ENCODE results near the gene ABHD17A. TPM values are rescaled to one million over a fixed set of nuclear protein-coding genes. Genes with fewer than 3 reads are reported as not detected.

ABHD17A gene
- polyA plus RNA-seq, 1 of the 3 experiments (the other 2 are of a cell fraction): 61.1 TPM

GRCh38 chr19:1837625-1838105 is 47.6 kb downstream of the ABHD17A start:
- no peaks in the 10 kb centered on the region for H3K9me3 ChIP-seq
- H3K27me3 ChIP-seq (ENCODE audit: insufficient read depth): no peaks in the 10 kb centered on the region
- CTCF ChIA-PET: interaction anchor here (0.6 to 15.0 kb wide), 42 partner anchors 9 to 478 kb away, joined by 3 to 188 read pairs (median 4); partner anchors contain the start of genes REXO1 and UQCR11
- H3K79me2 ChIP-seq (ENCODE audit: insufficient read depth): peaks cover 96% of the 10 kb centered on the region
- peaks cover 0 to 12% of the 10 kb centered on the region in 2 experiments; a peak in 1 of 4 replicates for H3K4me1 ChIP-seq (ENCODE audit: control insufficient read depth in 1 of 2, insufficient read depth in 2 of 2, low read depth in 1 of 2, low read length in 1 of 2)
- H3K27ac ChIP-seq (ENCODE audit: low read depth in 2 of 2, low read length in 1 of 2): no peak overlapping the region; a peak in 1 of 4 replicates
- WGBS (ENCODE audit: low lambda C conversion rate): 55% methylated on average over 10 of the region's 23 CpGs
- POLR2A ChIA-PET: no interaction called here
- no peaks in the 10 kb centered on the region for H3K36me3 ChIP-seq (replicated peaks in 1 of 2; ENCODE audit: control insufficient read depth in 1 of 2, insufficient read depth in 2 of 2, low read length in 1 of 2)
- no peak overlapping the region for H3K4me2 ChIP-seq
- H3K4me3 ChIP-seq (ENCODE audit: low read depth in 2 of 2, low read length in 1 of 2): no peak overlapping the region; a peak in 1 of 4 replicates
- H2AFZ ChIP-seq (ENCODE audit: low read depth): no peak overlapping the region
- peak; percentile 95 for DNase-seq
- peaks cover 99% of the 10 kb centered on the region for H4K20me1 ChIP-seq (ENCODE audit: insufficient read depth)
- no peaks in the 10 kb centered on the region for H3F3A ChIP-seq (replicated peaks; ENCODE audit: insufficient read depth)
- no peaks in the 10 kb centered on the region for H3K9me2 ChIP-seq
- H3K9ac ChIP-seq: no peak overlapping the region
- TF ChIP-seq NFIC (IDR thresholded peaks at IDR 0.05; ENCODE audit: borderline replicate concordance) (no peak), FOXM1 (IDR thresholded peaks at IDR 0.05; ENCODE audit: low read depth) (no peak), RCOR1 (IDR thresholded peaks at IDR 0.05; ENCODE audit: low read length) (no peak), JUND (IDR thresholded peaks at IDR 0.05) (no peak), GATA2 (CRISPR knock-in tag; IDR thresholded peaks at IDR 0.05) (no peak), EP300 (IDR thresholded peaks at IDR 0.05; ENCODE audit: borderline replicate concordance in 1 of 2, low read depth in 1 of 2, low read length in 1 of 2) (no peak), TEAD4 (IDR thresholded peaks at IDR 0.05; ENCODE audit: borderline replicate concordance, insufficient read depth) (no peak), POLR2AphosphoS5 (IDR thresholded peaks at IDR 0.05; ENCODE audit: low read depth, low read length) (no peak), SMC3 (IDR thresholded peaks at IDR 0.05; ENCODE audit: low read depth, low read length) (peak; percentile 16; the same call in 1 of the 2 replicates), PBX3 (IDR thresholded peaks at IDR 0.05) (no peak), FOXJ3 (CRISPR knock-in tag; IDR thresholded peaks at IDR 0.05) (no peak), REST (IDR thresholded peaks at IDR 0.05; ENCODE audit: low read depth, low read length) (no peak), ELF1 (IDR thresholded peaks at IDR 0.05) (no peak), EZH2phosphoT487 (IDR thresholded peaks at IDR 0.05; ENCODE audit: borderline replicate concordance, low read depth) (no peak), MXI1 (IDR thresholded peaks at IDR 0.05; ENCODE audit: low read depth, low read length) (no peak), FOSL2 (IDR thresholded peaks at IDR 0.05; ENCODE audit: borderline replicate concordance, low read depth) (no peak), CHD2 (IDR thresholded peaks at IDR 0.05; ENCODE audit: low read length, partially characterized antibody) (peak; percentile 14), RXRA (IDR thresholded peaks at IDR 0.05; ENCODE audit: borderline replicate concordance, low read depth) (no peak), MEF2A (IDR thresholded peaks at IDR 0.05; ENCODE audit: borderline replicate concordance, low read depth) (no peak), YY1 (IDR thresholded peaks at IDR 0.05; ENCODE audit: low read depth) (no peak), NRF1 (IDR thresholded peaks at IDR 0.05; ENCODE audit: low read depth, low read length) (no peak), IRF3 (IDR thresholded peaks at IDR 0.05; ENCODE audit: low read depth, low read length) (no peak)
- TF ChIP-seq, protein P1, sequence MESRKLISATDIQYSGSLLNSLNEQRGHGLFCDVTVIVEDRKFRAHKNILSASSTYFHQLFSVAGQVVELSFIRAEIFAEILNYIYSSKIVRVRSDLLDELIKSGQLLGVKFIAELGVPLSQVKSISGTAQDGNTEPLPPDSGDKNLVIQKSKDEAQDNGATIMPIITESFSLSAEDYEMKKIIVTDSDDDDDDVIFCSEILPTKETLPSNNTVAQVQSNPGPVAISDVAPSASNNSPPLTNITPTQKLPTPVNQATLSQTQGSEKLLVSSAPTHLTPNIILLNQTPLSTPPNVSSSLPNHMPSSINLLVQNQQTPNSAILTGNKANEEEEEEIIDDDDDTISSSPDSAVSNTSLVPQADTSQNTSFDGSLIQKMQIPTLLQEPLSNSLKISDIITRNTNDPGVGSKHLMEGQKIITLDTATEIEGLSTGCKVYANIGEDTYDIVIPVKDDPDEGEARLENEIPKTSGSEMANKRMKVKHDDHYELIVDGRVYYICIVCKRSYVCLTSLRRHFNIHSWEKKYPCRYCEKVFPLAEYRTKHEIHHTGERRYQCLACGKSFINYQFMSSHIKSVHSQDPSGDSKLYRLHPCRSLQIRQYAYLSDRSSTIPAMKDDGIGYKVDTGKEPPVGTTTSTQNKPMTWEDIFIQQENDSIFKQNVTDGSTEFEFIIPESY (IDR thresholded peaks at IDR 0.05; ENCODE audit: borderline replicate concordance, low read depth): no peak
- TF ChIP-seq, protein P2, sequence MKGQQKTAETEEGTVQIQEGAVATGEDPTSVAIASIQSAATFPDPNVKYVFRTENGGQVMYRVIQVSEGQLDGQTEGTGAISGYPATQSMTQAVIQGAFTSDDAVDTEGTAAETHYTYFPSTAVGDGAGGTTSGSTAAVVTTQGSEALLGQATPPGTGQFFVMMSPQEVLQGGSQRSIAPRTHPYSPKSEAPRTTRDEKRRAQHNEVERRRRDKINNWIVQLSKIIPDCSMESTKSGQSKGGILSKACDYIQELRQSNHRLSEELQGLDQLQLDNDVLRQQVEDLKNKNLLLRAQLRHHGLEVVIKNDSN (IDR thresholded peaks at IDR 0.05; ENCODE audit: borderline replicate concordance, low read depth): no peak
